SK-N-SH treated with all-trans-retinoic acid at 6 μM for 48 hours (cell line): ENCODE data around the gene STXBP3.

Experiments
- ATAC-seq: fragments of 200-7000 bp; cut with Tn5 transposase; 3 replicates; pipeline ENCODE4 v1.9.1; 2020; ENCODE audit warnings: mild to moderate bottlenecking, moderate library complexity
- ARNTL ChIP-seq: fragments of 450-650 bp; formaldehyde crosslinking; IDR thresholded peaks from 2 replicates; pipeline ENCODE4 v1.5.0; 2020; ENCODE audit warnings: low read depth, mild to moderate bottlenecking, moderate library complexity, borderline replicate concordance
- BACH2 ChIP-seq: fragments of 250-450 bp; sonication (Bioruptor Pico); IDR thresholded peaks from 2 replicates; pipeline ENCODE4 v1.9.0; 2021; ENCODE audit warnings: mild to moderate bottlenecking, borderline replicate concordance
- CSDC2 ChIP-seq: fragments of 250-450 bp; sonication (Bioruptor Pico); IDR thresholded peaks from 2 replicates; pipeline ENCODE4 v1.5.0; 2020; ENCODE audit warnings: mild to moderate bottlenecking, moderate library complexity
- ESRRG ChIP-seq: fragments of 250-450 bp; sonication (Bioruptor Pico); IDR thresholded peaks from 2 replicates; pipeline ENCODE4 v1.6.1; 2021; ENCODE audit warnings: mild to moderate bottlenecking
- OSR1 ChIP-seq: fragments of 250-450 bp; sonication (Bioruptor Pico); IDR thresholded peaks from 2 replicates; pipeline ENCODE4 v1.8.0; 2022; ENCODE audit warnings: moderate library complexity, mild to moderate bottlenecking, inconsistent platforms
- SNAI2 ChIP-seq: fragments of 250-450 bp; sonication (Bioruptor Pico); IDR thresholded peaks from 2 replicates; pipeline ENCODE4 v1.5.0; 2020; ENCODE audit warnings: mild to moderate bottlenecking, moderate library complexity
- TCF4 ChIP-seq: fragments of 250-450 bp; sonication (Bioruptor Pico); IDR thresholded peaks from 2 replicates; pipeline ENCODE4 v1.8.0; 2021; ENCODE audit warnings: mild to moderate bottlenecking, moderate library complexity, borderline replicate concordance
- ZFP3 ChIP-seq: fragments of 250-450 bp; sonication (Bioruptor Pico); IDR thresholded peaks from 2 replicates; pipeline ENCODE4 v1.5.0; 2020; ENCODE audit warnings: mild to moderate bottlenecking, moderate library complexity
- ZNF70 ChIP-seq: fragments of 450-650 bp; formaldehyde crosslinking; IDR thresholded peaks from 2 replicates; pipeline ENCODE4 v1.5.0; 2020; ENCODE audit warnings: mild to moderate bottlenecking, moderate library complexity
- ZNF8 ChIP-seq: fragments of 450-650 bp; formaldehyde crosslinking; IDR thresholded peaks from 2 replicates; pipeline ENCODE4 v1.5.0; 2020; ENCODE audit warnings: mild to moderate bottlenecking, moderate library complexity
- TF ChIP-seq, protein P1 (sequence below): fragments of 250-450 bp; sonication (Bioruptor Pico); IDR thresholded peaks from 2 replicates; pipeline ENCODE4 v1.5.0; 2020; ENCODE audit warnings: mild to moderate bottlenecking, moderate library complexity
- TF ChIP-seq, protein P2 (sequence below): fragments of 250-450 bp; sonication (Bioruptor Pico); IDR thresholded peaks from 2 replicates; pipeline ENCODE4 v1.5.1; 2020; ENCODE audit warnings: low read depth, mild to moderate bottlenecking, moderate library complexity
- TF ChIP-seq, protein P3 (sequence below): fragments of 250-450 bp; sonication (Bioruptor Pico); IDR thresholded peaks from 2 replicates; pipeline ENCODE4 v1.8.0; 2020; ENCODE audit warnings: mild to moderate bottlenecking, moderate library complexity, borderline replicate concordance
- TF ChIP-seq, protein P4 (sequence below): fragments of 250-450 bp; sonication (Bioruptor Pico); IDR thresholded peaks from 2 replicates; pipeline ENCODE4 v1.8.0; 2021; ENCODE audit warnings: low read depth, mild to moderate bottlenecking, moderate library complexity, borderline replicate concordance

STXBP3 gene

DNA sequence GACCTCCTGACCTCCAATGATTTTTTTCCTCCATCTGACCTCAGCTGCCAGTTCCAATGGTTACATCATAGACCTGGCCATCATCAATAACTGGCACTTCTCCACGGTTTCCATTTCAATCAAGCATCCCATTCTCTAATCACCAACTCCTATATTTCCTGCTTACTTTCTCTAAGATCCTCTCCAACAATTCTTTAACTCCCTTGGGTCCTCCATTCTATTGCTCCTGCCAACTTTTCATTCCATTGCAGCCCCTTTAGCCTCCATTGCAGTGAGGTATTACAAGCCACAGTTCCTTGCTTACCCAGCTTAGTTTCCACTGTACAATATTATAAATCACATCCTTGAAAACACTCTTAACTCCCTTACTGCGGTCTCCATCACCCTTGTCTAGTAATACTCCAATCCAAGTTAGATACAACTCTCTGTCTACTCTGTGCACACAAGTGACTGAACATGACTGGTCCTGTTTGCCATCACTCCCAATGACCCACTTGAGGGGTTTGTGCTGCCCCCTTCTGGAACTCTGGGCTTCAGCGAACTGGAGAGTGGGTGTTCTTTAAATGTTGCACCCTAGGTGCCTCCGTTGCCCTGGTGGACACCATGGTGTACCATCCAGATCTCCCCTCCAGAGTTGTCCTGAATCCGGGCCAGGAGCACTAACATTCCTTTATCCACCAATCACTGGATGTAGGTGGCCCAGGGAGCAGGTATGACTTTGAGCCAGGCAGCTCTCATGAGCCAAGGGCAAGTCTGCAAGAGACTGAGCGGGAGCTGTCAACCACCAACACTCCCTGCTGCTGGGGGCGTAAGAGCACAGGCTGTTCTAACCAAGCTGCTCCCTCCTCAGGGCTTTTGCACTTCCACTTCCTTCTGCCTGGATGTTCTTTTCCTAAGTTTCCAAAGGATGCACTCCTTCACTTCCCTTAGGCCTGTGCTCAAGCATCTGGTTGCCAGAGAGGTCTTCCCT, 37.5 kb upstream of the STXBP3 start (continued):
- TF ChIP-seq, protein P1, sequence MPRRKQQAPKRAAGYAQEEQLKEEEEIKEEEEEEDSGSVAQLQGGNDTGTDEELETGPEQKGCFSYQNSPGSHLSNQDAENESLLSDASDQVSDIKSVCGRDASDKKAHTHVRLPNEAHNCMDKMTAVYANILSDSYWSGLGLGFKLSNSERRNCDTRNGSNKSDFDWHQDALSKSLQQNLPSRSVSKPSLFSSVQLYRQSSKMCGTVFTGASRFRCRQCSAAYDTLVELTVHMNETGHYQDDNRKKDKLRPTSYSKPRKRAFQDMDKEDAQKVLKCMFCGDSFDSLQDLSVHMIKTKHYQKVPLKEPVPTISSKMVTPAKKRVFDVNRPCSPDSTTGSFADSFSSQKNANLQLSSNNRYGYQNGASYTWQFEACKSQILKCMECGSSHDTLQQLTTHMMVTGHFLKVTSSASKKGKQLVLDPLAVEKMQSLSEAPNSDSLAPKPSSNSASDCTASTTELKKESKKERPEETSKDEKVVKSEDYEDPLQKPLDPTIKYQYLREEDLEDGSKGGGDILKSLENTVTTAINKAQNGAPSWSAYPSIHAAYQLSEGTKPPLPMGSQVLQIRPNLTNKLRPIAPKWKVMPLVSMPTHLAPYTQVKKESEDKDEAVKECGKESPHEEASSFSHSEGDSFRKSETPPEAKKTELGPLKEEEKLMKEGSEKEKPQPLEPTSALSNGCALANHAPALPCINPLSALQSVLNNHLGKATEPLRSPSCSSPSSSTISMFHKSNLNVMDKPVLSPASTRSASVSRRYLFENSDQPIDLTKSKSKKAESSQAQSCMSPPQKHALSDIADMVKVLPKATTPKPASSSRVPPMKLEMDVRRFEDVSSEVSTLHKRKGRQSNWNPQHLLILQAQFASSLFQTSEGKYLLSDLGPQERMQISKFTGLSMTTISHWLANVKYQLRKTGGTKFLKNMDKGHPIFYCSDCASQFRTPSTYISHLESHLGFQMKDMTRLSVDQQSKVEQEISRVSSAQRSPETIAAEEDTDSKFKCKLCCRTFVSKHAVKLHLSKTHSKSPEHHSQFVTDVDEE (CRISPR knock-in tag) = no peak
- no peak for TF ChIP-seq OSR1 (CRISPR knock-in tag)
- TF ChIP-seq TCF4 (CRISPR knock-in tag) = no peak
- TF ChIP-seq, all 23 proteins: peak for 0

DNA sequence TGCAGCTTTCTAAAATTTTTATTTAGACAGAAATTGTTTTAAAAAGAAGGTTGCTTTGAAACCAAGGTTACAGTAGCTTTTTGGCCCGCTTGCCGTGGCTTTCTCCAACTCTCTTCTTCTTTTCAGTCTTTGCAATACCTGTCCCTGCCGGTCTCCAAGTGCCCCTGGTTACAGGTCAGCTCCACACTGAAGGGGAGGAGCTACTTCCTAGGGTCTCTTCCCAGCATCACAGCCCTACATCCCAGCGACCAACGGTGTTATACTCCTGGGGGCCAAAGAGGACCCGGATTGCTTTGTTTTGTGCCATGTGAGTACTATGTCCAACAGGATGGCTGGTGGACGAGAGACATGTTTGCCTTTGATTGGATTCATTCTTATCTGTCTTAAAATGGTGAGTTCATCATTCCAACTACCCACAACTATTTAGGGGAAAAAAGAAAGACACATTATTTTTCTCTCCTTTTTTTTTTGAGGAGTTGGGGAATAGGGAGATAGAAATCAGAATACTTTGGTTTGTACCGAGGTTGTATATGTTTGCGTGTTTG, 33.8 kb upstream of the STXBP3 start, which contains the start of gene FNDC7:
Gene FNDC7 (plus strand): TSS at position 303 of the 545 bp plus-strand sequence. CDS start 26 bp downstream, at position 329.
- ATAC-seq = no peak
- TF ChIP-seq BACH2 (CRISPR knock-in tag) (no peak), ZFP3 (CRISPR knock-in tag) (no peak), ESRRG (CRISPR knock-in tag) (no peak), OSR1 (CRISPR knock-in tag) (no peak)
- TF ChIP-seq, protein P1 (CRISPR knock-in tag) = no peak
- TF ChIP-seq, protein P2, sequence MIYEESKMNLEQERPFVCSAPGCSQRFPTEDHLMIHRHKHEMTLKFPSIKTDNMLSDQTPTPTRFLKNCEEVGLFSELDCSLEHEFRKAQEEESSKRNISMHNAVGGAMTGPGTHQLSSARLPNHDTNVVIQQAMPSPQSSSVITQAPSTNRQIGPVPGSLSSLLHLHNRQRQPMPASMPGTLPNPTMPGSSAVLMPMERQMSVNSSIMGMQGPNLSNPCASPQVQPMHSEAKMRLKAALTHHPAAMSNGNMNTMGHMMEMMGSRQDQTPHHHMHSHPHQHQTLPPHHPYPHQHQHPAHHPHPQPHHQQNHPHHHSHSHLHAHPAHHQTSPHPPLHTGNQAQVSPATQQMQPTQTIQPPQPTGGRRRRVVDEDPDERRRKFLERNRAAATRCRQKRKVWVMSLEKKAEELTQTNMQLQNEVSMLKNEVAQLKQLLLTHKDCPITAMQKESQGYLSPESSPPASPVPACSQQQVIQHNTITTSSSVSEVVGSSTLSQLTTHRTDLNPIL = no peak

DNA sequence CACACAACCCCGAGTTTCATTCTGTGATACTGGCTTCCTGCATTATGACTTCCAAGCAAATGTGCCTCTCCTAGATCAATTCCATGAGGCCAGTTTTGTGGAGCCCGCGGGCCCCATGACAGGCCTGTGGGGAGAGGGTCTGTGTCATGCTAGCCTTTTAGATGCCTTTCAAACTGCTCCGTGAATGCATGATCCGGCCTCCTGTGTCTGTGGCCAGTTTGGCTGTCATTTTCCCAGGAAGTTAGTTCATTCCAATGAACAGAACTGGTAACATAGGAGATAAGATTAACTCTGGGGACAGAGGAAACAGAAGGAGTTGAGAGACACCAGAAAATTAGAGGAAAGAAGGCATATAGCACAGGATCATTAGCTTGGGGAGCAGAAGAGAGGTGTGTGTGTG, 30.5 kb upstream of the STXBP3 start:
- no peak for ATAC-seq
- TF ChIP-seq ARNTL (CRISPR knock-in tag) (no peak), ZNF8 (CRISPR knock-in tag) (no peak), CSDC2 (CRISPR knock-in tag) (no peak), ESRRG (CRISPR knock-in tag) (no peak), TCF4 (CRISPR knock-in tag) (no peak)
- TF ChIP-seq, protein P3, sequence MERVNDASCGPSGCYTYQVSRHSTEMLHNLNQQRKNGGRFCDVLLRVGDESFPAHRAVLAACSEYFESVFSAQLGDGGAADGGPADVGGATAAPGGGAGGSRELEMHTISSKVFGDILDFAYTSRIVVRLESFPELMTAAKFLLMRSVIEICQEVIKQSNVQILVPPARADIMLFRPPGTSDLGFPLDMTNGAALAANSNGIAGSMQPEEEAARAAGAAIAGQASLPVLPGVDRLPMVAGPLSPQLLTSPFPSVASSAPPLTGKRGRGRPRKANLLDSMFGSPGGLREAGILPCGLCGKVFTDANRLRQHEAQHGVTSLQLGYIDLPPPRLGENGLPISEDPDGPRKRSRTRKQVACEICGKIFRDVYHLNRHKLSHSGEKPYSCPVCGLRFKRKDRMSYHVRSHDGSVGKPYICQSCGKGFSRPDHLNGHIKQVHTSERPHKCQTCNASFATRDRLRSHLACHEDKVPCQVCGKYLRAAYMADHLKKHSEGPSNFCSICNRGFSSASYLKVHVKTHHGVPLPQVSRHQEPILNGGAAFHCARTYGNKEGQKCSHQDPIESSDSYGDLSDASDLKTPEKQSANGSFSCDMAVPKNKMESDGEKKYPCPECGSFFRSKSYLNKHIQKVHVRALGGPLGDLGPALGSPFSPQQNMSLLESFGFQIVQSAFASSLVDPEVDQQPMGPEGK (CRISPR knock-in tag) = no peak

DNA sequence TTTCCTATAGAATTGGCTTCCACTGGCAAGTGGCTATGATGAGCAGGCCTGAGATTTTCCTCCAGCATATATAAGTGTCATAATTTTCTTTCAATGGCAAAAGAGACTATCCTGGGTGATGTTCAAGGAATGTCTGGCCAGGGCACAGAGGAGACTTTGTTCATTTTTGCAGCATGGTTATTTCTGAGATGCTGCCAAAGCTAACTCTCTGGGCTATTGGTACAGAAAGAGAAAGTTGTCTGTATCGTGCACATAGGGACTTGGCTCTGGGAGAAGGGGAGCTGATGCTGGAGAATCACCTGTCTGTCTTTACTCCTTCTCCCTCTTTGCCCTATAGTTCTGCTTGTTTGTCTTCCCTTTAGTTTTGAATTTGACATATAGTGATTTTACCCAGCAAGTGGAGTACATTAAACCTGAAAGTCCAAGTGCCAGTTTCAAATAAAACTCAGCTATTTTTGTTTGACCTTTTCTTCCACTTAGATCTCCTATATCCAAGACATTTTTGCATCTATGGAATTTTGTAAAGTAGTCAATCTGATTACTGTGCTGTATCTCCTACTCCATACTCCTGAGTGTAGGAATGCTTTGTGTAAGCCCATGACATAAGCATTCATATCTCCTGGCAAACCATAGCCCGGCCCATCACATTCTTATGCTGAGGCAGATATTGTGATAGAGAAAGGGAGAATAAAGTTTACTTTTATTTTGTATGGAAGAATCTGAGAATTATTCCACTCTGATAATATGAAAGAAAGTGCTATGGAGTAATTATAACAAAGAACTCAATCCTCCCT, 29.8 kb upstream of the STXBP3 start:
- no peak for TF ChIP-seq SNAI2 (CRISPR knock-in tag)
- TF ChIP-seq, protein P1 (CRISPR knock-in tag) = no peak
- no peak for TF ChIP-seq ZNF70 (CRISPR knock-in tag)
- TF ChIP-seq, protein P4, sequence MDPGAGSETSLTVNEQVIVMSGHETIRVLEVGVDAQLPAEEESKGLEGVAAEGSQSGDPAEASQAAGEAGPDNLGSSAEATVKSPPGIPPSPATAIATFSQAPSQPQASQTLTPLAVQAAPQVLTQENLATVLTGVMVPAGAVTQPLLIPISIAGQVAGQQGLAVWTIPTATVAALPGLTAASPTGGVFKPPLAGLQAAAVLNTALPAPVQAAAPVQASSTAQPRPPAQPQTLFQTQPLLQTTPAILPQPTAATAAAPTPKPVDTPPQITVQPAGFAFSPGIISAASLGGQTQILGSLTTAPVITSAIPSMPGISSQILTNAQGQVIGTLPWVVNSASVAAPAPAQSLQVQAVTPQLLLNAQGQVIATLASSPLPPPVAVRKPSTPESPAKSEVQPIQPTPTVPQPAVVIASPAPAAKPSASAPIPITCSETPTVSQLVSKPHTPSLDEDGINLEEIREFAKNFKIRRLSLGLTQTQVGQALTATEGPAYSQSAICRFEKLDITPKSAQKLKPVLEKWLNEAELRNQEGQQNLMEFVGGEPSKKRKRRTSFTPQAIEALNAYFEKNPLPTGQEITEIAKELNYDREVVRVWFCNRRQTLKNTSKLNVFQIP (CRISPR knock-in tag) = no peak
- ATAC-seq = no peak
